PC-3 (cell line): ENCODE measurements around the gene RAP1GAP.

Experiments
- EZH2 ChIP-seq: fragments of 300-600 bp; sonication (generic); IDR thresholded peaks from one replicate; pipeline ENCODE4 v1.6.1; 2017; ENCODE audit warnings: antibody characterized with exemption, mild to moderate bottlenecking, low read length; ENCODE audit not compliant: unreplicated experiment
- EZH2phosphoT487 ChIP-seq: fragments of 300-600 bp; sonication (generic); IDR thresholded peaks from 2 replicates; pipeline ENCODE4 v1.6.1; 2018; ENCODE audit warnings: mild to moderate bottlenecking, antibody characterized with exemption, low read length, borderline replicate concordance
- TF ChIP-seq, protein P1 (sequence below): fragments of 300-600 bp; sonication (generic); conservative IDR thresholded peaks from 2 replicates; pipeline ENCODE4 v1.5.1; 2017; ENCODE audit warnings: antibody characterized with exemption, low read depth, mild to moderate bottlenecking, low read length

DNA sequence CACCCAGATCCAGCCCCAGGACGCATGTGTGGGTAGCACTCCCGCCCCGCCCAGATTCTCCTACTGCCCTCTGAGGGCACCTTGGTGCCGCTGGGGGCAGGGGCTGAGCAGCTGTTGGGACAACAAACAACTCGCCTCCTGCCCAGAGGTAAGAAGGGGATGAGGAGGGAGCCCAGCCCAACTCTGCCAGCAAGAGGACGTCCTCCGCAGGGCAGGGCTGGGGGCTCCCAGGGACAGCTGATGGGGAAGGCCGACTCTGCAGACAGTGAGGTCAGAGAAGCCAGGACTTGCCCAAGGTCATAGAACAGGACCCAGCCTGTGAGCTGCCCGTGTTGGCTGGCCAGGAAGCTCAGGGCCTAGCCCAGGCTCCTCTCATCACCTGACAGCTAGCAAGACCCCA, 18.8 kb downstream of the RAP1GAP start:
- TF ChIP-seq, protein P1, sequence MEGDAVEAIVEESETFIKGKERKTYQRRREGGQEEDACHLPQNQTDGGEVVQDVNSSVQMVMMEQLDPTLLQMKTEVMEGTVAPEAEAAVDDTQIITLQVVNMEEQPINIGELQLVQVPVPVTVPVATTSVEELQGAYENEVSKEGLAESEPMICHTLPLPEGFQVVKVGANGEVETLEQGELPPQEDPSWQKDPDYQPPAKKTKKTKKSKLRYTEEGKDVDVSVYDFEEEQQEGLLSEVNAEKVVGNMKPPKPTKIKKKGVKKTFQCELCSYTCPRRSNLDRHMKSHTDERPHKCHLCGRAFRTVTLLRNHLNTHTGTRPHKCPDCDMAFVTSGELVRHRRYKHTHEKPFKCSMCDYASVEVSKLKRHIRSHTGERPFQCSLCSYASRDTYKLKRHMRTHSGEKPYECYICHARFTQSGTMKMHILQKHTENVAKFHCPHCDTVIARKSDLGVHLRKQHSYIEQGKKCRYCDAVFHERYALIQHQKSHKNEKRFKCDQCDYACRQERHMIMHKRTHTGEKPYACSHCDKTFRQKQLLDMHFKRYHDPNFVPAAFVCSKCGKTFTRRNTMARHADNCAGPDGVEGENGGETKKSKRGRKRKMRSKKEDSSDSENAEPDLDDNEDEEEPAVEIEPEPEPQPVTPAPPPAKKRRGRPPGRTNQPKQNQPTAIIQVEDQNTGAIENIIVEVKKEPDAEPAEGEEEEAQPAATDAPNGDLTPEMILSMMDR: no peak
- TF ChIP-seq EZH2phosphoT487: no peak
- TF ChIP-seq EZH2: no peak
